Activated T-helper 1 cell treated with anti-CD3 and anti-CD28 coated beads, Interleukin-2, amount 50 U/mL, for 16 hours (primary cell): ENCODE data around the gene ASMTL.
"Not testable (repeated sequence)": the region's sequence is repeated elsewhere in the genome, so short reads cannot be mapped to it uniquely, and the experiment has no call there.

Experiments
- DNase-seq, 2 donors: peaks; one replicate each; pipeline ENCODE4 v3.0.0-alpha.2; 2020; ENCODE audit warnings: low read depth in 1 of 2, low spot score in 1 of 2

Gene ASMTL

GRCh38 chrX:1452516-1453394 is at the start of gene ASMTL:
Gene ASMTL (minus strand): TSS chrX:1452909. CDS start chrX:1452840, 69 bp downstream.
- DNase-seq, result peak; percentile 100

GRCh38 chrX:1502241-1502640 is 49.5 kb upstream of the ASMTL start:
- no peak for DNase-seq

- no peak for DNase-seq
Observed at GRCh38 chrX:1500701-1501624, 48.3 kb upstream of the ASMTL start.

- DNase-seq, result no peak
Observed at GRCh38 chrX:1496076-1496475, 43.4 kb upstream of the ASMTL start.

GRCh38 chrX:1493877-1494510 is 41.3 kb upstream of the ASMTL start:
- no peak for DNase-seq

GRCh38 chrX:1493412-1493811 is 40.7 kb upstream of the ASMTL start:
- DNase-seq, result no peak

- no peak for DNase-seq
Observed at GRCh38 chrX:1492421-1493012, 39.8 kb upstream of the ASMTL start.

- no peak for DNase-seq
Observed at GRCh38 chrX:1491851-1492349, 39.2 kb upstream of the ASMTL start.

- DNase-seq, result not testable (repeated sequence)
Observed at GRCh38 chrX:1491248-1491647, 38.5 kb upstream of the ASMTL start.

- not testable (repeated sequence) for DNase-seq
Observed at GRCh38 chrX:1490723-1491122, 38.0 kb upstream of the ASMTL start.

GRCh38 chrX:1489354-1489753 is 36.6 kb upstream of the ASMTL start:
- not testable (repeated sequence) for DNase-seq

GRCh38 chrX:1488745-1489144 is 36.0 kb upstream of the ASMTL start:
- DNase-seq, result no peak

- no peak for DNase-seq
Observed at GRCh38 chrX:1488141-1488540, 35.4 kb upstream of the ASMTL start.

GRCh38 chrX:1487401-1487800 is 34.7 kb upstream of the ASMTL start:
- DNase-seq, result no peak

GRCh38 chrX:1486749-1487361 is 34.1 kb upstream of the ASMTL start:
- DNase-seq, result no peak

GRCh38 chrX:1486177-1486576 is 33.5 kb upstream of the ASMTL start:
- no peak for DNase-seq

GRCh38 chrX:1485033-1485432 is 32.3 kb upstream of the ASMTL start:
- no peak for DNase-seq

GRCh38 chrX:1484638-1485019 is 31.9 kb upstream of the ASMTL start:
- DNase-seq, result no peak

- DNase-seq, result no peak
Observed at GRCh38 chrX:1483843-1484637, 31.3 kb upstream of the ASMTL start.

- not testable (repeated sequence) for DNase-seq
Observed at GRCh38 chrX:1482530-1482928, 29.8 kb upstream of the ASMTL start.
